ENCODE data around the gene TPGS1.

TPGS1 gene

GRCh38 chr19:507286-508203, at the start of gene TPGS1:
TPGS1 (plus strand) TSS chr19:507497; CDS start chr19:507507, 10 bp downstream.
- peak in 1 of 2 experiments; percentile 98 for DNase-seq

GRCh38 chr19:457636-458035, 49.7 kb upstream of the TPGS1 start:
- DNase-seq, result no peak

- no peak for DNase-seq
Observed at GRCh38 chr19:458091-459042, 48.9 kb upstream of the TPGS1 start.

- DNase-seq, result no peak
Observed at GRCh38 chr19:459724-460511, 47.4 kb upstream of the TPGS1 start.

- DNase-seq, result no peak
Observed at GRCh38 chr19:460877-461720, 46.2 kb upstream of the TPGS1 start, which contains the start of gene SHC2. SHC2 (minus strand) TSS chr19:461033; CDS start chr19:460996, 37 bp downstream.

- no peak for DNase-seq
Observed at GRCh38 chr19:461721-462551, 45.4 kb upstream of the TPGS1 start.

- DNase-seq, result no peak
Observed at GRCh38 chr19:463483-464207, 43.7 kb upstream of the TPGS1 start.

GRCh38 chr19:464208-464545, 43.1 kb upstream of the TPGS1 start:
- DNase-seq, result no peak

GRCh38 chr19:465056-465816, 42.1 kb upstream of the TPGS1 start:
- DNase-seq, result no peak

- no peak for DNase-seq
Observed at GRCh38 chr19:467554-467953, 39.7 kb upstream of the TPGS1 start.

GRCh38 chr19:468587-469256, 38.6 kb upstream of the TPGS1 start:
- no peak for DNase-seq

GRCh38 chr19:469833-470232, 37.5 kb upstream of the TPGS1 start:
- no peak for DNase-seq

- no peak for DNase-seq
Observed at GRCh38 chr19:470701-471100, 36.6 kb upstream of the TPGS1 start.

GRCh38 chr19:472005-472858, 35.1 kb upstream of the TPGS1 start:
- no peak for DNase-seq

GRCh38 chr19:474126-475078, 32.9 kb upstream of the TPGS1 start:
- DNase-seq, result no peak

GRCh38 chr19:475360-475759, 31.9 kb upstream of the TPGS1 start:
- DNase-seq, result no peak
